HL-60 (cell line): Measurements from ENCODE around the gene PRDX3.
A peak's percentile ranks its signal among the peaks of the same experiment; 100 is the strongest.
"Not testable (repeated sequence)": the region's sequence is repeated elsewhere in the genome, so short reads cannot be mapped to it uniquely, and the experiment has no call there.

Experiments used
- DNase-seq, 2 experiments: peaks; one replicate each; pipeline ENCODE4 v3.0.0-alpha.2; 2010 to 2020; ENCODE audit warnings: low read depth in 1 of 2, low spot score in 1 of 2
- H3K27ac ChIP-seq: fragments of 250-450 bp; sonication (Bioruptor Pico); replicated peaks from 2 replicates; pipeline ENCODE4 v1.5.1; 2020; ENCODE audit warnings: mild to moderate bottlenecking, moderate library complexity
- H3K27me3 ChIP-seq: fragments of 250-450 bp; sonication (Bioruptor Pico); 2 replicates; pipeline ENCODE4 v1.5.1; 2021; ENCODE audit warnings: mild to moderate bottlenecking, moderate library complexity; ENCODE audit not compliant: insufficient read depth, poor library complexity, severe bottlenecking
- H3K4me3 ChIP-seq: replicated peaks from 2 replicates; pipeline ENCODE4 v1.5.1; 2011; ENCODE audit warnings: mild to moderate bottlenecking, control low read depth, low read length; ENCODE audit not compliant: insufficient read depth
- CTCF ChIP-seq: IDR thresholded peaks from one replicate; pipeline ENCODE4 v1.5.1; 2011; ENCODE audit warnings: low read length, control low read depth, inconsistent platforms; ENCODE audit not compliant: insufficient read depth
- GABPA ChIP-seq: IDR thresholded peaks from 2 replicates; pipeline ENCODE4 v1.6.1; 2012; ENCODE audit warnings: low read depth
- POLR2AphosphoS5 ChIP-seq: IDR thresholded peaks from 2 replicates; pipeline ENCODE4 v1.6.1; 2012; ENCODE audit warnings: low read depth
- SPI1 ChIP-seq: IDR thresholded peaks from 2 replicates; pipeline ENCODE4 v1.6.1; 2012; ENCODE audit warnings: low read depth, mild to moderate bottlenecking, borderline replicate concordance
- TF ChIP-seq, protein P1 (sequence below): IDR thresholded peaks from 2 replicates; pipeline ENCODE4 v1.6.1; 2012; ENCODE audit warnings: low read depth; ENCODE audit not compliant: insufficient replicate concordance

Gene PRDX3

GRCh38 chr10:119183664-119184412 is 5.2 kb upstream of the PRDX3 start:
- Histone ChIP-seq H3K4me3 (no peak overlapping the region), H3K27me3 (no peaks in the 10 kb centered on the region), H3K27ac (no peak overlapping the region)
- no peak for TF ChIP-seq GABPA
- no peak for TF ChIP-seq CTCF
- no peak for TF ChIP-seq SPI1
- no peak for TF ChIP-seq POLR2AphosphoS5
- TF ChIP-seq, protein P1, sequence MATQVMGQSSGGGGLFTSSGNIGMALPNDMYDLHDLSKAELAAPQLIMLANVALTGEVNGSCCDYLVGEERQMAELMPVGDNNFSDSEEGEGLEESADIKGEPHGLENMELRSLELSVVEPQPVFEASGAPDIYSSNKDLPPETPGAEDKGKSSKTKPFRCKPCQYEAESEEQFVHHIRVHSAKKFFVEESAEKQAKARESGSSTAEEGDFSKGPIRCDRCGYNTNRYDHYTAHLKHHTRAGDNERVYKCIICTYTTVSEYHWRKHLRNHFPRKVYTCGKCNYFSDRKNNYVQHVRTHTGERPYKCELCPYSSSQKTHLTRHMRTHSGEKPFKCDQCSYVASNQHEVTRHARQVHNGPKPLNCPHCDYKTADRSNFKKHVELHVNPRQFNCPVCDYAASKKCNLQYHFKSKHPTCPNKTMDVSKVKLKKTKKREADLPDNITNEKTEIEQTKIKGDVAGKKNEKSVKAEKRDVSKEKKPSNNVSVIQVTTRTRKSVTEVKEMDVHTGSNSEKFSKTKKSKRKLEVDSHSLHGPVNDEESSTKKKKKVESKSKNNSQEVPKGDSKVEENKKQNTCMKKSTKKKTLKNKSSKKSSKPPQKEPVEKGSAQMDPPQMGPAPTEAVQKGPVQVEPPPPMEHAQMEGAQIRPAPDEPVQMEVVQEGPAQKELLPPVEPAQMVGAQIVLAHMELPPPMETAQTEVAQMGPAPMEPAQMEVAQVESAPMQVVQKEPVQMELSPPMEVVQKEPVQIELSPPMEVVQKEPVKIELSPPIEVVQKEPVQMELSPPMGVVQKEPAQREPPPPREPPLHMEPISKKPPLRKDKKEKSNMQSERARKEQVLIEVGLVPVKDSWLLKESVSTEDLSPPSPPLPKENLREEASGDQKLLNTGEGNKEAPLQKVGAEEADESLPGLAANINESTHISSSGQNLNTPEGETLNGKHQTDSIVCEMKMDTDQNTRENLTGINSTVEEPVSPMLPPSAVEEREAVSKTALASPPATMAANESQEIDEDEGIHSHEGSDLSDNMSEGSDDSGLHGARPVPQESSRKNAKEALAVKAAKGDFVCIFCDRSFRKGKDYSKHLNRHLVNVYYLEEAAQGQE = no peak
- DNase-seq = no peak

- not testable (repeated sequence) for H3K27me3 ChIP-seq, DNase-seq, H3K4me3 ChIP-seq
Measured at GRCh38 chr10:119180850-119181400, 2.3 kb upstream of the PRDX3 start.

DNA sequence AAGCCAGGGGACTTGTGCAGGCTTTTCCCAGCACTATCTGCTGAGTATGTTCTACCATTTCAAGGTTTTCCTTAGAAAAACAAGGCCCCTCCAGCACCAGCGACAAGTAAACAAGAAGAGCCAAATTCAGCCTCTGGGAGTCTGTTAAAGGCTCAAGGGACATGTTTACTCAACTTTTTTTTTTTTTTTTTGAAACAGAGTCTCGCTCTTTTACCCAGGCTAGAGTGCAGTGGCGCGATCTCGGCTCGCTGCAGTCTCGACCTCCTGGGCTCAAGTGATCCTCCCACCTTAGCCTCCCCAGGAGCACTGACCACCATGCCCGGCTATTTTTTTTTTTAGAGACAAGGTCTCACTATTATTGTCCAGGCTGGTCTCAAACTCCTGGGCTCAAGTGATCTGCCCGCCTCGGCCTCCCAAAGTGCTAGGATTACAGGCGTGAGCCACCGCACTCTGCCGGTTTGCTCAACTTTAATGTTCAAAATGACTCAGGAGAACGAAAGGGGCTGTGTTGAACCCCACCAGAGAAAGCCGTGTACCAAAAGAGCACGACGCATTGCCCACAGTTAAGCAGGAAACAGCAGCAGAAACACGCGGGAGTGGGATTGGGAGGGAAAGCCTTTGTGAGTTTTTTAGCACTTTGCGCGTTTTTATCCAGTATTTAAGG is 772 bp downstream of the PRDX3 start:
- Histone ChIP-seq H3K27me3 (no peaks in the 10 kb centered on the region), H3K27ac (peak overlapping the region; percentile 98), H3K4me3 (peak overlapping the region; percentile 72)
- no peak for DNase-seq
- TF ChIP-seq SPI1 (no peak), POLR2AphosphoS5 (no peak), GABPA (no peak), CTCF (no peak)
- TF ChIP-seq, protein P1 = no peak

More at GRCh38 chr10:119180850-119181400, 2.3 kb upstream of the PRDX3 start:
- H3K27ac ChIP-seq = not testable (repeated sequence)

DNA sequence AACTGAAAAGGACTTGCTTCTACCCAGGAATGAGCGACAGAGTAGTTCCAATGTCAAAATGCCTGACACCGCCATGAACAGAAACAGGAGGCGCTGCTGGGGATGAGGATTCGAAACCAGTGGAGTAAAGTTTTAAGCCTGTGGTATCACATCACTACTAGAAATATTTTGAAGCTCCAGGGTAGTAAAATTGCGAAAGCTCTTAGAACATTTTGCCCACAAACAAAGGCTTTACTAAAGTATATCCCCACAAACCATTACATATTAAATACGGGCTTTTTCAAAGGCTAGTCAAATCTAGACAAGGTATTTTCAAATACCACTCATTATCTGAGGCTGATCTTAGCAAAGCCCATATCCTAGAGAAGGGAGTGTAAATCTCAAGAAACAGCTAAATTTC is 2.4 kb downstream of the PRDX3 start:
- no peak for DNase-seq
- Histone ChIP-seq H3K27me3 (no peaks in the 10 kb centered on the region), H3K4me3 (no peak overlapping the region), H3K27ac (no peak overlapping the region)
- TF ChIP-seq, protein P1 = no peak
- TF ChIP-seq POLR2AphosphoS5 (no peak), SPI1 (no peak), GABPA (no peak), CTCF (no peak)
